HepG2 (cell line): ENCODE measurements around the gene PCDH12. TPM values are rescaled to one million over a fixed set of nuclear protein-coding genes. Genes with fewer than 3 reads are reported as not detected.

Experiments
- BORCS8-MEF2B ChIP-seq: sonication (generic); formaldehyde crosslinking; IDR thresholded peaks from 2 replicates; pipeline ENCODE4 v1.8.0; 2022; ENCODE audit warnings: mild to moderate bottlenecking, missing genetic modification reagents
- FOXO1 ChIP-seq: sonication (generic); formaldehyde crosslinking; IDR thresholded peaks from 2 replicates; pipeline ENCODE4 v1.4.0; 2020; ENCODE audit warnings: missing genetic modification reagents
- GABPA ChIP-seq, 2 experiments: IDR thresholded peaks; 2 replicates each; pipeline ENCODE4 v1.6.1; 2011 to 2016; ENCODE audit warnings: low read depth in 2 of 2, low read length in 1 of 2, missing biosample characterization in 1 of 2, missing genetic modification characterization in 1 of 2
- HDAC1 ChIP-seq: sonication (generic); formaldehyde crosslinking; IDR thresholded peaks from 2 replicates; pipeline ENCODE4 v1.5.1; 2020; ENCODE audit warnings: mild to moderate bottlenecking, missing genetic modification reagents
- HDAC2 ChIP-seq: sonication (generic); formaldehyde crosslinking; IDR thresholded peaks from 2 replicates; pipeline ENCODE4 v1.4.0; 2020; ENCODE audit warnings: missing genetic modification reagents
- HNRNPK ChIP-seq: fragments of 200-400 bp; formaldehyde crosslinking; IDR thresholded peaks from 2 replicates; pipeline ENCODE4 v1.6.1; 2018; ENCODE audit warnings: low read length, low read depth, moderate library complexity, mild to moderate bottlenecking; ENCODE audit not compliant: poor library complexity, severe bottlenecking
- JARID2 ChIP-seq: sonication (generic); formaldehyde crosslinking; IDR thresholded peaks from 2 replicates; pipeline ENCODE4 v1.8.1; 2023; ENCODE audit warnings: missing genetic modification reagents, inconsistent platforms; ENCODE audit not compliant: insufficient replicate concordance
- KMT2A ChIP-seq: sonication (generic); formaldehyde crosslinking; IDR thresholded peaks from 2 replicates; pipeline ENCODE4 v1.4.0; 2020; ENCODE audit warnings: missing genetic modification reagents
- MIER3 ChIP-seq: IDR thresholded peaks from 2 replicates; pipeline ENCODE4 v1.6.1; 2016; ENCODE audit warnings: missing compliant biosample characterization, borderline replicate concordance
- NFKB2 ChIP-seq: sonication (generic); formaldehyde crosslinking; IDR thresholded peaks from 2 replicates; pipeline ENCODE4 v1.4.0; 2020; ENCODE audit warnings: missing genetic modification reagents, borderline replicate concordance
- RAD21 ChIP-seq: fragments of 450-650 bp; formaldehyde crosslinking; IDR thresholded peaks from 2 replicates; pipeline ENCODE4 v1.5.0; 2020; ENCODE audit warnings: mild to moderate bottlenecking
- SALL1 ChIP-seq: sonication (generic); formaldehyde crosslinking; IDR thresholded peaks from 2 replicates; pipeline ENCODE4 v1.8.0; 2022; ENCODE audit warnings: mild to moderate bottlenecking, missing genetic modification reagents
- SAP130 ChIP-seq: IDR thresholded peaks from 2 replicates; pipeline ENCODE4 v1.6.1; 2016; ENCODE audit warnings: low read depth
- SP5 ChIP-seq: IDR thresholded peaks from 2 replicates; pipeline ENCODE4 v1.6.1; 2016; ENCODE audit warnings: low read depth, borderline replicate concordance
- STAG1 ChIP-seq: sonication (generic); formaldehyde crosslinking; IDR thresholded peaks from 2 replicates; pipeline ENCODE4 v1.4.0; 2020; ENCODE audit warnings: missing genetic modification reagents
- THAP11 ChIP-seq: IDR thresholded peaks from 2 replicates; pipeline ENCODE4 v1.6.1; 2016; ENCODE audit warnings: missing biosample characterization, missing genetic modification reagents
- TSC22D2 ChIP-seq: sonication (generic); formaldehyde crosslinking; IDR thresholded peaks from 2 replicates; pipeline ENCODE4 v1.5.1; 2020; ENCODE audit warnings: missing genetic modification reagents, mild to moderate bottlenecking, borderline replicate concordance
- U2AF1 ChIP-seq: fragments of 200-400 bp; formaldehyde crosslinking; optimal IDR thresholded peaks from 2 replicates; pipeline ENCODE3; 2017; ENCODE audit warnings: mild to moderate bottlenecking, low read depth, low read length
- XRCC5 ChIP-seq: fragments of 200-400 bp; formaldehyde crosslinking; optimal IDR thresholded peaks from 2 replicates; pipeline ENCODE3; 2017; ENCODE audit warnings: mild to moderate bottlenecking, low read length
- YEATS2 ChIP-seq: sonication (generic); formaldehyde crosslinking; IDR thresholded peaks from 2 replicates; pipeline ENCODE4 v1.4.0; 2020; ENCODE audit warnings: missing genetic modification reagents, borderline replicate concordance
- ZNF451 ChIP-seq: sonication (generic); formaldehyde crosslinking; IDR thresholded peaks from 2 replicates; pipeline ENCODE4 v1.5.0; 2020; ENCODE audit warnings: mild to moderate bottlenecking, missing genetic modification reagents
- ZNF501 ChIP-seq: sonication (generic); formaldehyde crosslinking; IDR thresholded peaks from 2 replicates; pipeline ENCODE4 v1.5.1; 2020; ENCODE audit warnings: mild to moderate bottlenecking, moderate library complexity, missing genetic modification reagents
- ZNF530 ChIP-seq: sonication (generic); formaldehyde crosslinking; IDR thresholded peaks from 2 replicates; pipeline ENCODE4 v1.5.0; 2020; ENCODE audit warnings: low read depth, mild to moderate bottlenecking, missing genetic modification reagents
- ZNF547 ChIP-seq: sonication (generic); formaldehyde crosslinking; IDR thresholded peaks from 2 replicates; pipeline ENCODE4 v1.5.1; 2020; ENCODE audit warnings: mild to moderate bottlenecking, missing genetic modification reagents
- ZNF839 ChIP-seq: sonication (generic); formaldehyde crosslinking; IDR thresholded peaks from 2 replicates; pipeline ENCODE4 v1.4.0; 2020; ENCODE audit warnings: missing genetic modification reagents, mild to moderate bottlenecking, borderline replicate concordance
- ZSCAN20 ChIP-seq: sonication (generic); formaldehyde crosslinking; IDR thresholded peaks from 2 replicates; pipeline ENCODE4 v1.4.0; 2020; ENCODE audit warnings: missing genetic modification reagents, mild to moderate bottlenecking, borderline replicate concordance
- polyA plus RNA-seq, 8 experiments: library from polyadenylated mRNA; depleted of rRNA in 3 of 8; stranded (reverse) in 7 of 8; unstranded in 1 of 8; fragments of >200 nt; fragmentation: Illumina TruSeq in 4 of 8; extraction: Trizol in 4 of 8; gene quantifications; 2 replicates each; pipeline versions ENCODE4 v1.2.1 to v1.2.3, GENCODE V29; 2011 to 2016; ENCODE audit warnings: low read depth in 4 of 8, missing spikeins in 1 of 8, mixed read lengths in 1 of 8; ENCODE audit not compliant: insufficient read depth in 1 of 8
- total RNA-seq, 5 experiments: library from RNA; depleted of rRNA; stranded (reverse); fragments of >200 nt; fragmentation: Illumina TruSeq; extraction: Trizol; gene quantifications; 2 replicates each; pipeline ENCODE4 v1.2.3, GENCODE V29; 2016; ENCODE audit warnings: low read depth in 1 of 5
- TF ChIP-seq, protein P1 (sequence below): sonication (generic); formaldehyde crosslinking; IDR thresholded peaks from 2 replicates; pipeline ENCODE4 v1.8.1; 2023; ENCODE audit warnings: missing genetic modification reagents, mild to moderate bottlenecking, borderline replicate concordance
- TF ChIP-seq, protein P2 (sequence below): sonication (generic); formaldehyde crosslinking; IDR thresholded peaks from 2 replicates; pipeline ENCODE4 v1.5.1; 2020; ENCODE audit warnings: missing genetic modification reagents, mild to moderate bottlenecking, borderline replicate concordance

PCDH12 gene
- total and polyA plus RNA-seq, 2 of the 13 experiments (the other 11 are each of a cell fraction or from before 2014, with no cell fraction given) = not detected

DNA sequence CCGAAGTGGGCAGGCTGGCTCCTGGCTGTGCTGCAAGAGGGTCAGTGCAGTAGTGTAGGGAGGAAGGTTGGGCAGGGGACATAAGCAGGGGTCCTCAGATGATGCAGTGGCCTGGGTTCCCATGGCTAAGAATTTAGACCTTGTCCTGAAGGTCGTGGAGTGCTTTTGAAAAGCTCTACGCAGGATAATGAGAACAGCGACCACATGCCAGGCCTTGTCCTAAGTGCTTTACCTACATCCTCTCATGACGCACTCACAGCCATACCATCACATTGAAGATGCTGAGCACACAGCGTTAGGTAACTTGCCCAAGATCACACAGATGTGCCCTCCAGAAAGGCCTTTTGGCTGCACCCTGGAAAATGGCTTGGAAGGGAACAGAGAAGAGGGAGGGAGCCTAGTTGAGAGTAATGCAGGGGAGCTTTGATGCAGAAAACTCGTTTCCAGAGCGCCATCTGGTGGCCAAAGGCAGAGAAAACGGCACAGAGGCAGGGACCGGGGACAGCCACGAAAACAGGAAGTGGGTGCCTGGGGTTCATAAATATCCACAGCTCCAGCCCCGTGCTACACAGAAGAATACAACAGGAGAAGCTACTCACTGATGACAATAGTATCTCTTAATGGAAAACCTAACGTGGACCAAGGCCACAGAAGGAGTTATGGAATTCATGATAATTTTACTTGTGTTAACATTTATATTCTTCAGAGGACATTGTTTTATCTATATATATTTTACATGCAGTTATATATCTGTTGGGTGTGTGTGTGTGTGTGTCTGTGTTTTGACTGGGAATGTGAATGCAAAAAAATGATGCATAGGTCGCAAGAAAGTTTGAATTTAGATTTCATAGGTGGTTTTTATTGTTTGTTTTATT, 2.7 kb upstream of the PCDH12 start (continued):
- TF ChIP-seq BORCS8-MEF2B (peak; percentile 51; the same call in 1 of the 2 replicates), TSC22D2 (CRISPR knock-in tag) (peak; percentile 82; the same call in 1 of the 2 replicates), ZNF451 (CRISPR knock-in tag) (no peak), ZNF501 (CRISPR knock-in tag) (0 out of 2 replicates have a peak, but pooled peaks have one; percentile 20), XRCC5 (peak; percentile 81), ZNF839 (CRISPR knock-in tag) (no peak), KMT2A (no peak), HNRNPK (no peak), ZNF530 (CRISPR knock-in tag) (no peak), U2AF1 (no peak), STAG1 (peak; percentile 86), FOXO1 (CRISPR knock-in tag) (peak; percentile 56; the same call in 1 of the 2 replicates), JARID2 (CRISPR knock-in tag) (no peak), NFKB2 (CRISPR knock-in tag) (no peak), ZSCAN20 (no peak), SP5 (CRISPR knock-in tag) (0 out of 2 replicates have a peak, but pooled peaks have one; percentile 17), YEATS2 (CRISPR knock-in tag) (peak; percentile 38; the same call in 1 of the 2 replicates), RAD21 (peak; percentile 79), MIER3 (CRISPR knock-in tag) (0 out of 2 replicates have a peak, but pooled peaks have one; percentile 46), ZNF547 (CRISPR knock-in tag) (no peak), THAP11 (CRISPR knock-in tag) (peak; percentile 44; the same call in 1 of the 2 replicates), HDAC1 (CRISPR knock-in tag) (0 out of 2 replicates have a peak, but pooled peaks have one; percentile 22), SAP130 (CRISPR knock-in tag) (peak; percentile 40; the same call in 1 of the 2 replicates), SALL1 (CRISPR knock-in tag) (peak; percentile 62; the same call in 1 of the 2 replicates), GABPA (IDR thresholded peaks at IDR 0.05; ENCODE audit: low read depth, low read length) (no peak), GABPA (CRISPR knock-in tag; IDR thresholded peaks at IDR 0.05; ENCODE audit: low read depth) (peak; percentile 67), HDAC2 (0 out of 2 replicates have a peak, but pooled peaks have one; percentile 20)
- TF ChIP-seq, protein P1, sequence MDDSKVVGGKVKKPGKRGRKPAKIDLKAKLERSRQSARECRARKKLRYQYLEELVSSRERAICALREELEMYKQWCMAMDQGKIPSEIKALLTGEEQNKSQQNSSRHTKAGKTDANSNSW (CRISPR knock-in tag) = no peak
- TF ChIP-seq, protein P2, sequence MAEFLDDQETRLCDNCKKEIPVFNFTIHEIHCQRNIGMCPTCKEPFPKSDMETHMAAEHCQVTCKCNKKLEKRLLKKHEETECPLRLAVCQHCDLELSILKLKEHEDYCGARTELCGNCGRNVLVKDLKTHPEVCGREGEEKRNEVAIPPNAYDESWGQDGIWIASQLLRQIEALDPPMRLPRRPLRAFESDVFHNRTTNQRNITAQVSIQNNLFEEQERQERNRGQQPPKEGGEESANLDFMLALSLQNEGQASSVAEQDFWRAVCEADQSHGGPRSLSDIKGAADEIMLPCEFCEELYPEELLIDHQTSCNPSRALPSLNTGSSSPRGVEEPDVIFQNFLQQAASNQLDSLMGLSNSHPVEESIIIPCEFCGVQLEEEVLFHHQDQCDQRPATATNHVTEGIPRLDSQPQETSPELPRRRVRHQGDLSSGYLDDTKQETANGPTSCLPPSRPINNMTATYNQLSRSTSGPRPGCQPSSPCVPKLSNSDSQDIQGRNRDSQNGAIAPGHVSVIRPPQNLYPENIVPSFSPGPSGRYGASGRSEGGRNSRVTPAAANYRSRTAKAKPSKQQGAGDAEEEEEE (CRISPR knock-in tag) = 0 out of 2 replicates have a peak, but pooled peaks have one; percentile 29
